SHP77 treated with DMSO at 0.1 percent for 48 hours (cell line): ENCODE measurements around the gene ZNF513.
"Not testable (repeated sequence)": the region's sequence is repeated elsewhere in the genome, so short reads cannot be mapped to it uniquely, and the experiment has no call there.

Experiments
- DNase-seq: peaks from one replicate; lab custom pipeline; 2025; lab: John Stamatoyannopoulos, UW

ZNF513 gene

GRCh38 chr2:27356056-27356381, 24.5 kb downstream of the ZNF513 start:
- DNase-seq, result peak; percentile 49

- no peak for DNase-seq
These were observed 26.0 kb downstream of the ZNF513 start for GRCh38 chr2:27354597-27354927.

- DNase-seq, result no peak
These were observed 26.6 kb downstream of the ZNF513 start for GRCh38 chr2:27353762-27354596.

GRCh38 chr2:27353386-27353761, 27.2 kb downstream of the ZNF513 start:
- DNase-seq, result not testable (repeated sequence)

- no peak for DNase-seq
These were observed 28.5 kb downstream of the ZNF513 start for GRCh38 chr2:27351802-27352598.

- no peak for DNase-seq
These were observed 30.3 kb downstream of the ZNF513 start for GRCh38 chr2:27350106-27350693.

GRCh38 chr2:27347641-27348040, 32.9 kb downstream of the ZNF513 start:
- no peak for DNase-seq

GRCh38 chr2:27336173-27336572, 44.4 kb downstream of the ZNF513 start:
- no peak for DNase-seq

- no peak for DNase-seq
These were observed 45.2 kb downstream of the ZNF513 start for GRCh38 chr2:27335311-27335710.
